Measurements from ENCODE around the gene PARD3.

The PARD3 gene

DNA sequence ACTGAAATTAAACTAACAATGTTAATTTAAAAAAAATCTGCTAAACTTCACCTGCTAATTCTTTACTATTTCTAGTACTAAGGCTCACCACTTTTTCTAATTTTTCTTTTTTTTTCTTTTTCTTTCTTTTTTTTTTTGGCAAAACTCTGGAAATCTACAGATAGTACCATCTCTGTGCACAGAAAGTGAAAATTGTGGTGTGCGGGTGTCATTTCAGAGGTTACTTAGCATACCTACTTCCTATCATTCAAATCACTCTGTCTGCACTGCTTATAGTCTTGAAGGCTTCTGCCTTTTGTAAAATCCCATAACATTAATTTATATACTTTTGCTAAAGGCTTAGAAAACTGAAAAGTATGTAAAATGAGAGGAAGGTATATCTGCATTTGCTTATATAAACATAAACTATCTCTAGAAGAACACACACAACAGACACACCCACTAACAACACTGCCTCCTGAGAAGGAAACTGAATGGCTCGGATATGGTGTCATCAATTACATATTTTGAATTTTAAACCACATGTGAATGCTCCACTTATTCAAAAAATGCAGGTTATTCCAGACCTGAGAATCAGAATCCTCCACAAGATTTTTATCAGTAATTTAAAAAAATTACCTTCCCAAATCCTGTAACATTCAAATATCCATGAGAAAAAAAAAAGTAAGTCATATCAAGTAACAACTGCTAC is 229.5 kb downstream of the PARD3 start:
- intact Hi-C loops (cut with DNase I; ENCODE audit: low total_unique reads), result no loop called here
- Histone ChIP-seq H3K4me1 (peaks cover 0 to 33% (median 9%) of the 10 kb centered on the region in 4 donors), H3K27me3 (no peaks in the 10 kb centered on the region), H3K27ac (no peak overlapping the region), H3K9me3 (no peaks in the 10 kb centered on the region), H3K36me3 (no peaks in the 10 kb centered on the region), H3K4me3 (no peak overlapping the region)
- no peak for DNase-seq
- TF ChIP-seq, protein P1, sequence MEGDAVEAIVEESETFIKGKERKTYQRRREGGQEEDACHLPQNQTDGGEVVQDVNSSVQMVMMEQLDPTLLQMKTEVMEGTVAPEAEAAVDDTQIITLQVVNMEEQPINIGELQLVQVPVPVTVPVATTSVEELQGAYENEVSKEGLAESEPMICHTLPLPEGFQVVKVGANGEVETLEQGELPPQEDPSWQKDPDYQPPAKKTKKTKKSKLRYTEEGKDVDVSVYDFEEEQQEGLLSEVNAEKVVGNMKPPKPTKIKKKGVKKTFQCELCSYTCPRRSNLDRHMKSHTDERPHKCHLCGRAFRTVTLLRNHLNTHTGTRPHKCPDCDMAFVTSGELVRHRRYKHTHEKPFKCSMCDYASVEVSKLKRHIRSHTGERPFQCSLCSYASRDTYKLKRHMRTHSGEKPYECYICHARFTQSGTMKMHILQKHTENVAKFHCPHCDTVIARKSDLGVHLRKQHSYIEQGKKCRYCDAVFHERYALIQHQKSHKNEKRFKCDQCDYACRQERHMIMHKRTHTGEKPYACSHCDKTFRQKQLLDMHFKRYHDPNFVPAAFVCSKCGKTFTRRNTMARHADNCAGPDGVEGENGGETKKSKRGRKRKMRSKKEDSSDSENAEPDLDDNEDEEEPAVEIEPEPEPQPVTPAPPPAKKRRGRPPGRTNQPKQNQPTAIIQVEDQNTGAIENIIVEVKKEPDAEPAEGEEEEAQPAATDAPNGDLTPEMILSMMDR (IDR thresholded peaks at IDR 0.05), result no peak

DNA sequence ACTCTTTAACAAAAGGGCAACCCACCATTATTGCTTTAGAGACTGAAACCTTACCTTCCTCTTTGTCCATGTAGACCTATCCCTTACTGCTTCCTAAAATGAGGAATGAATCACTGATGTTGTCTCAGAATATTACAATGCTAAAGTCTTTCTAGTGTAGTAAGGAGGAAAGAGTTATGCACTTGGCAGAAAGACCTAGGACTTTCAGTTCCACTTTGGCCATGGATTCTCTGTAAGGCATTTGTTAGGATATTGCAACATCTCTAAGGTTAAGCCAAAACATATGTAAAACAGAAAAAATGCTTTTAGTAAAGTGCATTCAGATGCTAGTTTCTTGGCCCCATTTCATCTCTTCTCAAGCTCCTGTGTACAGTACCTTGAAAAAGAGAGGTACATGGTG is 230.9 kb downstream of the PARD3 start:
- no peak overlapping the region for H3K27ac ChIP-seq
- peaks cover 0 to 33% (median 9%) of the 10 kb centered on the region in 4 donors for H3K4me1 ChIP-seq
- no peak overlapping the region for H3K4me3 ChIP-seq
- intact Hi-C loops (cut with DNase I; ENCODE audit: low total_unique reads), result no loop called here
- DNase-seq, result no peak
- no peaks in the 10 kb centered on the region for H3K27me3 ChIP-seq
- no peaks in the 10 kb centered on the region for H3K36me3 ChIP-seq
- TF ChIP-seq, protein P1 (IDR thresholded peaks at IDR 0.05), result no peak
- no peaks in the 10 kb centered on the region for H3K9me3 ChIP-seq

DNA sequence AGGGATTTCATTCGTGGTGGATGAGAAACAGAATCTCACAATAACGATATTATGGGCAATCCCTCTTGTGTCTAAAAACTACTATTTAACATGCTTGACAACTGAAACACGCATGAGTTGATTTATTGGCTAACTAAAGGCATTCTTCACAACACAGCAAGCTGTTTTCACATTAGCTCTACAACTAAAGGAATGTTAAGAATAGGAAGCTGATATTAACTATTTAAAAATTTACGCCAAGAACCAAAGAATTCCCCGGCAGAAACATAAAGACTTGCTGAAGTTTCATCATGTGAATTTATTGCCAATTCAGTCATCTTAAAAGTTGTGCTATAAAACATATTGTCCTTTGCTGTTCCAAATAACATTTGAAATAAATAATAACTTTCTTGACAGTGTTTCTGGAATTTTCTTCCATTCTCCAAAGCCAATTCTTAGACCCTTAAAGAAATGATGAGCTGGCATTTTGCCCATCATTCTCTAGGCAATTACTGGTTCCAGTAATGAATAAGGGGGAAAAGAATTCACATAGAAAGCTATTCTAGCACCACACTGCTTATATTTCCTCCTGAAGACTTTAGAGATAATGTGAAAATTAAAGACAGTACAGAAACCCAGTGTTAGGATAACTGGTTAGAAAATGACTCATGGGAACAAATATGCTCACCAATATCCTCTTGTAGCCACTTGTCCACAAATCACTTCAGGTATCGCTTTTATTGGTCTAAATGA is 233.1 kb downstream of the PARD3 start:
- no peaks in the 10 kb centered on the region for H3K36me3 ChIP-seq
- TF ChIP-seq, protein P1 (IDR thresholded peaks at IDR 0.05), result no peak
- DNase-seq, result no peak
- peaks cover 0 to 39% (median 9%) of the 10 kb centered on the region in 4 donors for H3K4me1 ChIP-seq
- H3K27me3 ChIP-seq, result no peaks in the 10 kb centered on the region
- no peak overlapping the region for H3K4me3 ChIP-seq
- intact Hi-C loops (cut with DNase I; ENCODE audit: low total_unique reads), result no loop called here
- H3K27ac ChIP-seq, result no peak overlapping the region
- no peaks in the 10 kb centered on the region for H3K9me3 ChIP-seq

GRCh38 chr10:34580643-34581042 is 234.5 kb downstream of the PARD3 start:
- DNase-seq, result no peak
- no peaks in the 10 kb centered on the region for H3K27me3 ChIP-seq
- no peaks in the 10 kb centered on the region for H3K36me3 ChIP-seq
- TF ChIP-seq, protein P1 (IDR thresholded peaks at IDR 0.05), result no peak
- no peaks in the 10 kb centered on the region for H3K9me3 ChIP-seq
- intact Hi-C loops (cut with DNase I; ENCODE audit: low total_unique reads), result no loop called here
- H3K27ac ChIP-seq, result no peak overlapping the region
- no peak overlapping the region for H3K4me3 ChIP-seq
- H3K4me1 ChIP-seq, result peaks cover 0 to 49% (median 9%) of the 10 kb centered on the region in 4 donors

GRCh38 chr10:34580214-34580613 is 234.9 kb downstream of the PARD3 start:
- Histone ChIP-seq H3K4me3 (no peak overlapping the region), H3K27me3 (no peaks in the 10 kb centered on the region), H3K4me1 (peaks cover 0 to 49% (median 9%) of the 10 kb centered on the region in 4 donors), H3K27ac (no peak overlapping the region), H3K36me3 (no peaks in the 10 kb centered on the region), H3K9me3 (no peaks in the 10 kb centered on the region)
- intact Hi-C loops (cut with DNase I; ENCODE audit: low total_unique reads), result no loop called here
- TF ChIP-seq, protein P1 (IDR thresholded peaks at IDR 0.05), result no peak
- DNase-seq, result no peak
